SK-N-SH (cell line): ENCODE data around the gene ZNF33B. TPM values are rescaled to one million over a fixed set of nuclear protein-coding genes. Genes with fewer than 3 reads are reported as not detected.

Experiments
- CTCF ChIA-PET: fragments of 300-600, 350-600 bp; formaldehyde crosslinking; extraction: SDS; loops from one replicate; lab custom pipeline; 2021; lab: Yijun Ruan, JAX
- POLR2A ChIA-PET: fragments of 350-600 bp; sonication (Branson Sonifier 250); formaldehyde crosslinking; extraction: SDS; loops from one replicate; lab custom pipeline; 2020; ENCODE audit warnings: antibody characterized with exemption, inconsistent platforms; lab: Yijun Ruan, JAX
- DNase-seq: peaks from one replicate; pipeline ENCODE4 v3.0.0; 2012
- H2AFZ ChIP-seq: fragments of 200-600 bp; sonication (generic); 2 replicates; pipeline ENCODE4 v1.8.1; 2016; ENCODE audit warnings: antibody characterized with exemption, mild to moderate bottlenecking, low read depth
- H3F3A ChIP-seq: fragments of 200-600 bp; sonication (generic); replicated peaks from 2 replicates; pipeline ENCODE3; 2016; ENCODE audit warnings: antibody characterized with exemption, mild to moderate bottlenecking; ENCODE audit not compliant: insufficient read depth
- H3K27ac ChIP-seq, 2 experiments: fragments of 200-500 bp in 1 of 2; fragments of 200-600 bp in 1 of 2; sonication (Bioruptor generic) in 1 of 2; sonication (generic), shearing (Covaris generic) in 1 of 2; 2 replicates each; pipeline versions ENCODE4 v1.5.1 to v1.6.1; 2014 to 2016; ENCODE audit warnings: low read depth in 2 of 2, inconsistent platforms in 1 of 2, low read length in 1 of 2, mild to moderate bottlenecking in 1 of 2, mixed read lengths in 1 of 2
- H3K27me3 ChIP-seq: fragments of 200-600 bp; sonication (generic), shearing (Covaris generic); 2 replicates; pipeline ENCODE4 v1.6.1; 2016; ENCODE audit warnings: mixed run types; ENCODE audit not compliant: insufficient read depth
- H3K36me3 ChIP-seq, 2 experiments: fragments of 200-500 bp in 1 of 2; fragments of 200-600 bp in 1 of 2; sonication (Bioruptor generic) in 1 of 2; sonication (generic) in 1 of 2; replicated peaks in 1 of 2; 2 replicates each; pipeline versions ENCODE3 to v1.5.1; 2014 to 2016; ENCODE audit warnings: low read length in 1 of 2, mild to moderate bottlenecking in 1 of 2; ENCODE audit not compliant: insufficient read depth in 2 of 2, control insufficient read depth in 1 of 2
- H3K4me1 ChIP-seq, 2 experiments: fragments of 200-500 bp in 1 of 2; fragments of 200-600 bp in 1 of 2; sonication (Bioruptor generic) in 1 of 2; sonication (generic), shearing (Covaris generic) in 1 of 2; 2 replicates each; pipeline versions ENCODE4 v1.5.1 to v1.6.1; 2014 to 2016; ENCODE audit warnings: low read depth in 1 of 2, low read length in 1 of 2, mixed run types in 1 of 2; ENCODE audit not compliant: insufficient read depth in 2 of 2, control insufficient read depth in 1 of 2
- H3K4me2 ChIP-seq: fragments of 200-600 bp; sonication (generic), shearing (Covaris generic); 2 replicates; pipeline ENCODE4 v1.6.1; 2017; ENCODE audit warnings: mixed run types
- H3K4me3 ChIP-seq, 2 experiments: fragments of 200-500 bp in 1 of 2; fragments of 200-600 bp in 1 of 2; sonication (Bioruptor generic) in 1 of 2; sonication (generic), shearing (Covaris generic) in 1 of 2; 2 replicates each; pipeline versions ENCODE4 v1.5.1 to v1.8.1; 2014 to 2016; ENCODE audit warnings: low read depth in 2 of 2, inconsistent platforms in 1 of 2, low read length in 1 of 2, mild to moderate bottlenecking in 1 of 2, mixed read lengths in 1 of 2, moderate library complexity in 1 of 2
- H3K79me2 ChIP-seq: fragments of 200-600 bp; sonication (generic); 2 replicates; pipeline ENCODE4 v1.8.1; 2017; ENCODE audit warnings: mild to moderate bottlenecking; ENCODE audit not compliant: insufficient read depth
- H3K9ac ChIP-seq: fragments of 200-600 bp; sonication (generic); 2 replicates; pipeline ENCODE4 v1.6.1; 2017; ENCODE audit warnings: mixed run types
- H3K9me2 ChIP-seq: fragments of 200-600 bp; sonication (generic); 2 replicates; pipeline ENCODE4 v1.6.1; 2017; ENCODE audit warnings: mixed run types
- H3K9me3 ChIP-seq: fragments of 200-600 bp; sonication (generic); 2 replicates; pipeline ENCODE4 v1.6.1; 2017; ENCODE audit warnings: mixed run types, mild to moderate bottlenecking, moderate library complexity
- H4K20me1 ChIP-seq: fragments of 200-600 bp; sonication (generic); 2 replicates; pipeline ENCODE4 v1.6.1; 2017; ENCODE audit warnings: mild to moderate bottlenecking, mixed run types; ENCODE audit not compliant: insufficient read depth
- CHD2 ChIP-seq: fragments of 150-350 bp; IDR thresholded peaks from 2 replicates; pipeline ENCODE4 v1.6.1; 2018; ENCODE audit warnings: low read length; ENCODE audit not compliant: partially characterized antibody
- CTCF ChIP-seq: fragments of 200-600 bp; sonication (generic); IDR thresholded peaks from 2 replicates; pipeline ENCODE4 v1.6.1; 2017; ENCODE audit warnings: antibody characterized with exemption, mild to moderate bottlenecking, moderate library complexity
- ELF1 ChIP-seq: IDR thresholded peaks from 2 replicates; pipeline ENCODE4 v1.4.0; 2012
- EP300 ChIP-seq, 2 experiments: IDR thresholded peaks; 2 replicates each; pipeline versions ENCODE4 v1.4.0 to v1.6.1; 2012; ENCODE audit warnings: borderline replicate concordance in 1 of 2, low read depth in 1 of 2, low read length in 1 of 2
- EZH2phosphoT487 ChIP-seq: fragments of 200-600 bp; sonication (generic); IDR thresholded peaks from 2 replicates; pipeline ENCODE4 v1.6.1; 2017; ENCODE audit warnings: low read depth, mixed run types, mild to moderate bottlenecking, antibody characterized with exemption, moderate library complexity, borderline replicate concordance
- FOSL2 ChIP-seq: IDR thresholded peaks from 2 replicates; pipeline ENCODE4 v1.4.0; 2012; ENCODE audit warnings: low read depth, mild to moderate bottlenecking, moderate library complexity, borderline replicate concordance
- FOXJ3 ChIP-seq: sonication (generic); formaldehyde crosslinking; IDR thresholded peaks from 2 replicates; pipeline ENCODE4 v1.5.1; 2020; ENCODE audit warnings: mild to moderate bottlenecking, missing genetic modification reagents
- FOXM1 ChIP-seq: IDR thresholded peaks from 2 replicates; pipeline ENCODE4 v1.4.0; 2012; ENCODE audit warnings: low read depth, mild to moderate bottlenecking
- GATA2 ChIP-seq: sonication (generic); formaldehyde crosslinking; IDR thresholded peaks from 2 replicates; pipeline ENCODE4 v1.5.0; 2020; ENCODE audit warnings: mild to moderate bottlenecking, missing genetic modification reagents
- IRF3 ChIP-seq: fragments of 150-350 bp; IDR thresholded peaks from 2 replicates; pipeline ENCODE4 v1.6.1; 2016; ENCODE audit warnings: mild to moderate bottlenecking, low read depth, low read length
- JUND ChIP-seq: IDR thresholded peaks from 2 replicates; pipeline ENCODE4 v1.4.0; 2012
- MXI1 ChIP-seq: IDR thresholded peaks from 2 replicates; pipeline ENCODE4 v1.6.1; 2012; ENCODE audit warnings: mild to moderate bottlenecking, low read depth, low read length, improper control_type of control experiment
- NFIC ChIP-seq: IDR thresholded peaks from 2 replicates; pipeline ENCODE4 v1.4.0; 2012; ENCODE audit warnings: borderline replicate concordance
- NRF1 ChIP-seq: IDR thresholded peaks from 2 replicates; pipeline ENCODE4 v1.6.1; 2012; ENCODE audit warnings: low read depth, mild to moderate bottlenecking, low read length
- PBX3 ChIP-seq: IDR thresholded peaks from 2 replicates; pipeline ENCODE4; 2012
- POLR2AphosphoS5 ChIP-seq: IDR thresholded peaks from 2 replicates; pipeline ENCODE4 v1.6.1; 2012; ENCODE audit warnings: low read depth, low read length
- RAD21 ChIP-seq: IDR thresholded peaks from 2 replicates; pipeline ENCODE4 v1.6.1; 2012; ENCODE audit warnings: mild to moderate bottlenecking, low read length
- RCOR1 ChIP-seq: fragments of 150-350 bp; IDR thresholded peaks from 2 replicates; pipeline ENCODE4 v1.6.1; 2017; ENCODE audit warnings: antibody characterized with exemption, low read length
- RXRA ChIP-seq: IDR thresholded peaks from 2 replicates; pipeline ENCODE4 v1.4.0; 2012; ENCODE audit warnings: low read depth, mild to moderate bottlenecking, borderline replicate concordance
- SIN3A ChIP-seq: IDR thresholded peaks from 2 replicates; pipeline ENCODE4 v1.6.1; 2012; ENCODE audit warnings: low read depth, mild to moderate bottlenecking, low read length, moderate library complexity, borderline replicate concordance
- SMC3 ChIP-seq: IDR thresholded peaks from 2 replicates; pipeline ENCODE4 v1.6.1; 2012; ENCODE audit warnings: low read depth, low read length, improper control_type of control experiment
- TAF1 ChIP-seq: IDR thresholded peaks from 2 replicates; pipeline ENCODE4 v1.6.1; 2012; ENCODE audit warnings: low read depth, mild to moderate bottlenecking, low read length, moderate library complexity, borderline replicate concordance
- TCF12 ChIP-seq: IDR thresholded peaks from 2 replicates; pipeline ENCODE4 v1.4.0; 2012
- TEAD4 ChIP-seq: IDR thresholded peaks from 2 replicates; pipeline ENCODE4 v1.4.0; 2012; ENCODE audit warnings: mild to moderate bottlenecking, borderline replicate concordance; ENCODE audit not compliant: insufficient read depth
- USF1 ChIP-seq: IDR thresholded peaks from 2 replicates; pipeline ENCODE4 v1.4.0; 2012; ENCODE audit warnings: low read depth, borderline replicate concordance
- USF2 ChIP-seq: fragments of 150-350 bp; IDR thresholded peaks from 2 replicates; pipeline ENCODE4 v1.6.1; 2017; ENCODE audit warnings: antibody characterized with exemption, low read length, low read depth, borderline replicate concordance
- WGBS: methylation state at CpG from one replicate; pipeline ENCODE4 v1.1.6; 2017; ENCODE audit warnings: low lambda C conversion rate; 5-methylcytosine and 5-hydroxymethylcytosine counted together
- polyA plus RNA-seq, 3 experiments: library from polyadenylated mRNA; depleted of rRNA; stranded (reverse); fragments of >200 nt; gene quantifications; 2 replicates each; pipeline ENCODE4 v1.2.3, GENCODE V29; 2012

The ZNF33B gene
- polyA plus RNA-seq (2012; rRNA removed) = 5.6 and 9.3 TPM in 2 replicates
- 6.3 and 7.8 TPM in 2 replicates for polyA plus RNA-seq (2012; cell fraction: cytosol; rRNA removed)
- 9.5 and 21.2 TPM in 2 replicates for polyA plus RNA-seq (2012; cell fraction: nucleus; rRNA removed)

- peak within 1 kb of the TSS; percentile 93 for H3K9ac ChIP-seq
- WGBS = 2% methylated on average over 31 of the region's 62 CpGs
- TF ChIP-seq TAF1 = peak; percentile 48
- no peak for TF ChIP-seq GATA2 (CRISPR knock-in tag)
- TF ChIP-seq EP300 (IDR thresholded peaks at IDR 0.05; ENCODE audit: borderline replicate concordance in 1 of 2, low read depth in 1 of 2, low read length in 1 of 2) = no peak
- TF ChIP-seq TEAD4 = no peak
- TF ChIP-seq TCF12 = no peak
- no peak for TF ChIP-seq RAD21
- TF ChIP-seq RCOR1 = peak; percentile 24; the same call in 1 of the 2 replicates
- no peak for TF ChIP-seq NFIC
- no peak for TF ChIP-seq FOXM1
- TF ChIP-seq PBX3 = no peak
- TF ChIP-seq CHD2 = peak; percentile 72
- no peak for TF ChIP-seq EZH2phosphoT487
- no peak for TF ChIP-seq USF1
- peak; percentile 81 for TF ChIP-seq MXI1
- TF ChIP-seq NRF1 = peak; percentile 85
- no peak for TF ChIP-seq RXRA
- no peak; the same call in 1 of the 2 replicates for TF ChIP-seq SIN3A
- TF ChIP-seq CTCF = no peak
- TF ChIP-seq SMC3 = no peak
- TF ChIP-seq ELF1 = peak; percentile 83
- TF ChIP-seq FOSL2 = no peak
- TF ChIP-seq FOXJ3 (CRISPR knock-in tag) = peak; percentile 77; the same call in 1 of the 2 replicates
- TF ChIP-seq JUND = no peak
- no peak for TF ChIP-seq USF2
- peak; percentile 74 for TF ChIP-seq POLR2AphosphoS5
- TF ChIP-seq IRF3 = no peak
Measured at GRCh38 chr10:42638055-42638820, at the start of gene ZNF33B. TSS of gene ZNF33B (minus strand) at chr10:42638570. CDS start at chr10:42636928, 1,642 bp downstream.

More at GRCh38 chr10:42638055-42638820, at the start of gene ZNF33B:
- H3K79me2 ChIP-seq = peaks cover 27% of the 10 kb centered on the region
- H3K4me2 ChIP-seq = peak within 1 kb of the TSS; percentile 86
- peak within 1 kb of the TSS; percentile 69 to 99 for H3K4me3 ChIP-seq
- peak within 1 kb of the TSS; percentile 86 to 95 for H3K27ac ChIP-seq
- peaks cover 0 to 4% of the 10 kb centered on the region in 2 experiments; a peak in 2 of 4 replicates for H3K4me1 ChIP-seq
- no peaks in the 10 kb centered on the region for H3K36me3 ChIP-seq
- no peaks in the 10 kb centered on the region for H3K9me3 ChIP-seq
- no peaks in the 10 kb centered on the region for H4K20me1 ChIP-seq
- no peaks in the 10 kb centered on the region for H3K27me3 ChIP-seq
- CTCF ChIA-PET = interaction anchor here (0.6 to 1.8 kb wide), 3 partner anchors 17 to 191 kb away, joined by 3 to 5 read pairs (median 3); no protein-coding TSS in a partner anchor
- peak; percentile 91 for DNase-seq
- no peaks in the 10 kb centered on the region for H3K9me2 ChIP-seq
- peaks cover 17% of the 10 kb centered on the region for H3F3A ChIP-seq
- H2AFZ ChIP-seq = peak within 1 kb of the TSS; percentile 96
- POLR2A ChIA-PET = interaction anchor here (1.2 kb wide), 1 partner anchor 145 kb away, joined by 3 read pairs; the partner anchor contains the start of gene BMS1
